Measurements from ENCODE around the gene PDP2. TPM values are rescaled to one million over a fixed set of nuclear protein-coding genes. Genes with fewer than 3 reads are reported as not detected.
A peak's percentile ranks its signal among the peaks of the same experiment; 100 is the strongest.

Gene PDP2
- total and polyA plus RNA-seq, 3 experiments from 2014 or later, result 4.5 to 25.4 (median 20.0) TPM

GRCh38 chr16:66908116-66908515, 27.8 kb downstream of the PDP2 start:
- no peak overlapping the region for H3K4me3 ChIP-seq (ENCODE audit: low read length)
- no peak overlapping the region for H3K27ac ChIP-seq (ENCODE audit: low read depth, low read length)
- CTCF ChIA-PET, result no interaction called here
- no peaks in the 10 kb centered on the region for H3K27me3 ChIP-seq (ENCODE audit: insufficient read depth, low read length, poor library complexity, severe bottlenecking)
- POLR2A ChIA-PET, result no interaction called here
- H3K27me3 Mint-ChIP-seq, result peaks cover 0 to 1% of the 10 kb centered on the region in 2 donors
- H3K36me3 Mint-ChIP-seq, result no peaks in the 10 kb centered on the region
- H3K9me3 Mint-ChIP-seq, result no peaks in the 10 kb centered on the region
- peak overlapping the region in 1 of 8 donors; percentile 54 for H3K27ac Mint-ChIP-seq
- H3K9me3 ChIP-seq (ENCODE audit: low read length), result no peaks in the 10 kb centered on the region
- no peaks in the 10 kb centered on the region for H3K36me3 ChIP-seq (ENCODE audit: insufficient read depth, low read length)
- peaks cover 2 to 9% (median 9%) of the 10 kb centered on the region in 3 donors for H3K4me1 Mint-ChIP-seq
- H3K4me3 Mint-ChIP-seq, result no peak overlapping the region
- peaks cover 7% of the 10 kb centered on the region for H3K4me1 ChIP-seq (ENCODE audit: insufficient read depth, low read length)
- no peak for DNase-seq

GRCh38 chr16:66908762-66909559, 28.6 kb downstream of the PDP2 start:
- Histone ChIP-seq H3K27me3 (ENCODE audit: insufficient read depth, low read length, poor library complexity, severe bottlenecking) (no peaks in the 10 kb centered on the region), H3K4me3 (ENCODE audit: low read length) (no peak overlapping the region), H3K4me1 (ENCODE audit: insufficient read depth, low read length) (peaks cover 7% of the 10 kb centered on the region), H3K27ac (ENCODE audit: low read depth, low read length) (no peak overlapping the region), H3K9me3 (ENCODE audit: low read length) (no peaks in the 10 kb centered on the region), H3K36me3 (ENCODE audit: insufficient read depth, low read length) (no peaks in the 10 kb centered on the region)
- ChIA-PET CTCF (interaction anchor here (0.8 to 0.9 kb wide), 2 partner anchors 29 to 34 kb away, joined by 3 to 5 read pairs; partner anchors contain the start of gene PDP2), POLR2A (no interaction called here)
- no peaks in the 10 kb centered on the region for H3K9me3 Mint-ChIP-seq
- no peak overlapping the region for H3K4me3 Mint-ChIP-seq
- H3K36me3 Mint-ChIP-seq, result no peaks in the 10 kb centered on the region
- H3K27ac Mint-ChIP-seq, result no peak overlapping the region
- H3K4me1 Mint-ChIP-seq, result peaks cover 2 to 9% (median 9%) of the 10 kb centered on the region in 3 donors
- DNase-seq, result no peak
- peaks cover 0 to 1% of the 10 kb centered on the region in 2 donors for H3K27me3 Mint-ChIP-seq

- Mint-ChIP-seq H3K27ac (peak overlapping the region in 1 of 8 donors; percentile 90), H3K4me1 (peaks cover 2 to 9% (median 9%) of the 10 kb centered on the region in 3 donors), H3K36me3 (no peaks in the 10 kb centered on the region), H3K4me3 (no peak overlapping the region), H3K9me3 (no peaks in the 10 kb centered on the region), H3K27me3 (peaks cover 0 to 1% of the 10 kb centered on the region in 2 donors)
- Histone ChIP-seq H3K27ac (ENCODE audit: low read depth, low read length) (no peak overlapping the region), H3K4me3 (ENCODE audit: low read length) (no peak overlapping the region), H3K4me1 (ENCODE audit: insufficient read depth, low read length) (peaks cover 7% of the 10 kb centered on the region), H3K36me3 (ENCODE audit: insufficient read depth, low read length) (no peaks in the 10 kb centered on the region), H3K9me3 (ENCODE audit: low read length) (no peaks in the 10 kb centered on the region), H3K27me3 (ENCODE audit: insufficient read depth, low read length, poor library complexity, severe bottlenecking) (no peaks in the 10 kb centered on the region)
- POLR2A ChIA-PET, result no interaction called here
- CTCF ChIA-PET, result interaction anchor here (0.8 kb wide), 1 partner anchor 36 kb away, joined by 3 read pairs; no protein-coding TSS in a partner anchor
- no peak for DNase-seq
These were observed 30.0 kb downstream of the PDP2 start for GRCh38 chr16:66910175-66910940.

GRCh38 chr16:66911112-66911511, 30.8 kb downstream of the PDP2 start:
- Mint-ChIP-seq H3K4me3 (no peak overlapping the region), H3K36me3 (no peaks in the 10 kb centered on the region), H3K4me1 (peaks cover 0 to 4% (median 4%) of the 10 kb centered on the region in 3 donors), H3K27ac (no peak overlapping the region), H3K9me3 (no peaks in the 10 kb centered on the region), H3K27me3 (peaks cover 0 to 1% of the 10 kb centered on the region in 2 donors)
- no peaks in the 10 kb centered on the region for H3K27me3 ChIP-seq (ENCODE audit: insufficient read depth, low read length, poor library complexity, severe bottlenecking)
- POLR2A ChIA-PET, result no interaction called here
- DNase-seq, result no peak
- no peaks in the 10 kb centered on the region for H3K9me3 ChIP-seq (ENCODE audit: low read length)
- no peaks in the 10 kb centered on the region for H3K36me3 ChIP-seq (ENCODE audit: insufficient read depth, low read length)
- no peak overlapping the region for H3K27ac ChIP-seq (ENCODE audit: low read depth, low read length)
- CTCF ChIA-PET, result no interaction called here
- no peaks in the 10 kb centered on the region for H3K4me1 ChIP-seq (ENCODE audit: insufficient read depth, low read length)
- no peak overlapping the region for H3K4me3 ChIP-seq (ENCODE audit: low read length)

- Histone ChIP-seq H3K27me3 (ENCODE audit: insufficient read depth, low read length, poor library complexity, severe bottlenecking) (no peaks in the 10 kb centered on the region), H3K9me3 (ENCODE audit: low read length) (no peaks in the 10 kb centered on the region), H3K27ac (ENCODE audit: low read depth, low read length) (no peak overlapping the region), H3K36me3 (ENCODE audit: insufficient read depth, low read length) (no peaks in the 10 kb centered on the region), H3K4me1 (ENCODE audit: insufficient read depth, low read length) (no peaks in the 10 kb centered on the region), H3K4me3 (ENCODE audit: low read length) (no peak overlapping the region)
- DNase-seq, result no peak
- H3K27me3 Mint-ChIP-seq, result peaks cover 0 to 1% of the 10 kb centered on the region in 2 donors
- CTCF ChIA-PET, result no interaction called here
- H3K27ac Mint-ChIP-seq, result no peak overlapping the region
- H3K4me1 Mint-ChIP-seq, result no peaks in the 10 kb centered on the region
- H3K9me3 Mint-ChIP-seq, result no peaks in the 10 kb centered on the region
- H3K4me3 Mint-ChIP-seq, result no peak overlapping the region
- POLR2A ChIA-PET, result no interaction called here
- H3K36me3 Mint-ChIP-seq, result no peaks in the 10 kb centered on the region
These were observed 31.5 kb downstream of the PDP2 start for GRCh38 chr16:66911801-66912200.

- Histone ChIP-seq H3K4me1 (ENCODE audit: insufficient read depth, low read length) (no peaks in the 10 kb centered on the region), H3K4me3 (ENCODE audit: low read length) (no peak overlapping the region), H3K36me3 (ENCODE audit: insufficient read depth, low read length) (no peaks in the 10 kb centered on the region), H3K9me3 (ENCODE audit: low read length) (no peaks in the 10 kb centered on the region), H3K27ac (ENCODE audit: low read depth, low read length) (no peak overlapping the region), H3K27me3 (ENCODE audit: insufficient read depth, low read length, poor library complexity, severe bottlenecking) (no peaks in the 10 kb centered on the region)
- peaks cover 0 to 1% of the 10 kb centered on the region in 2 donors for H3K27me3 Mint-ChIP-seq
- no peak for DNase-seq
- ChIA-PET POLR2A (no interaction called here), CTCF (no interaction called here)
- no peaks in the 10 kb centered on the region for H3K9me3 Mint-ChIP-seq
- H3K27ac Mint-ChIP-seq, result no peak overlapping the region
- no peaks in the 10 kb centered on the region for H3K4me1 Mint-ChIP-seq
- H3K4me3 Mint-ChIP-seq, result no peak overlapping the region
- no peaks in the 10 kb centered on the region for H3K36me3 Mint-ChIP-seq
These were observed 32.8 kb downstream of the PDP2 start for GRCh38 chr16:66913081-66913480.

GRCh38 chr16:66913711-66914110, 33.4 kb downstream of the PDP2 start:
- Mint-ChIP-seq H3K9me3 (no peaks in the 10 kb centered on the region), H3K27me3 (peaks cover 0 to 1% of the 10 kb centered on the region in 2 donors), H3K4me1 (no peaks in the 10 kb centered on the region), H3K36me3 (no peaks in the 10 kb centered on the region), H3K27ac (no peak overlapping the region), H3K4me3 (no peak overlapping the region)
- H3K27ac ChIP-seq (ENCODE audit: low read depth, low read length), result no peak overlapping the region
- no peaks in the 10 kb centered on the region for H3K27me3 ChIP-seq (ENCODE audit: insufficient read depth, low read length, poor library complexity, severe bottlenecking)
- H3K36me3 ChIP-seq (ENCODE audit: insufficient read depth, low read length), result no peaks in the 10 kb centered on the region
- no peaks in the 10 kb centered on the region for H3K4me1 ChIP-seq (ENCODE audit: insufficient read depth, low read length)
- DNase-seq, result no peak
- no peaks in the 10 kb centered on the region for H3K9me3 ChIP-seq (ENCODE audit: low read length)
- ChIA-PET CTCF (no interaction called here), POLR2A (no interaction called here)
- H3K4me3 ChIP-seq (ENCODE audit: low read length), result no peak overlapping the region

GRCh38 chr16:66914541-66914940, 34.2 kb downstream of the PDP2 start:
- Histone ChIP-seq H3K9me3 (ENCODE audit: low read length) (no peaks in the 10 kb centered on the region), H3K36me3 (ENCODE audit: insufficient read depth, low read length) (no peaks in the 10 kb centered on the region), H3K27me3 (ENCODE audit: insufficient read depth, low read length, poor library complexity, severe bottlenecking) (no peaks in the 10 kb centered on the region), H3K4me1 (ENCODE audit: insufficient read depth, low read length) (no peaks in the 10 kb centered on the region), H3K4me3 (ENCODE audit: low read length) (no peak overlapping the region), H3K27ac (ENCODE audit: low read depth, low read length) (no peak overlapping the region)
- H3K4me1 Mint-ChIP-seq, result no peaks in the 10 kb centered on the region
- POLR2A ChIA-PET, result no interaction called here
- H3K9me3 Mint-ChIP-seq, result no peaks in the 10 kb centered on the region
- no peak overlapping the region for H3K4me3 Mint-ChIP-seq
- CTCF ChIA-PET, result no interaction called here
- DNase-seq, result no peak
- H3K27me3 Mint-ChIP-seq, result peaks cover 0 to 1% of the 10 kb centered on the region in 2 donors
- H3K36me3 Mint-ChIP-seq, result no peaks in the 10 kb centered on the region
- peak overlapping the region in 2 of 8 donors; percentile 13 to 70 for H3K27ac Mint-ChIP-seq

Measured in CD8-positive, alpha-beta memory T cell (primary cell).